ENCODE results near the gene SLC17A2.

SLC17A2 gene

DNA sequence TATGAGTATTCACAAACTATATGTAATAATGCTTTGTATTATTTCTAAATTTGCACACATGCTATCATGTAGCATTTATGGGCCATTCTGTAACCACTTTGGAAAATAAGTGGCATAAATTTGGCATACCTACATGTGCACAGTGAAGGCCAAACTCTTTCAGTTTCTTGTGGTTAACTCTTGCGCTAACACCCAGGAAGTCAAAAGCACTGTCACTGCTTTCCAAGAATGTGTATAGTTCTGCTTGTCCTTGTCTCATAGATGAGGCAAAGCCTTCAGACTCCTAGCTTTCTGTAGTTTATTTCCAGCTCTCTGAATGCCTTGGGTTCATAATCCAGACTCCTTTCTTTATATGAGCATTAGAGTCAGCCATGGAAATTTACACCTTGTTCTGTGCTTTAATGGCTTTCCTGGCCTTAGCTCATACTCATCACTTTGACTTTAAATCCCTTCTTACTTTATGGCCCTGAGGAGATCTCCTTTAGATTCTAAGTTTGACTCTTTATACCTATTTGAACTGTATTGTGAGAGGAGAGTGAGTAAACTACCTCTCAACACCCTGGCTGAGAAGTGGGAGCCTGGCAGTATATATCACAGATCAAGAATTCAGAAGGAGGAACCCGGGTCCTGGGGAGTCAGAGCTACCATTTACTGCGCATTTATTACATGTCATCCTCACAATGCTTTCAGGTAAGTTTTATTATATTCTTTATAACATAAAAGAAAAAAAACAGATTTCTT lies 55.5 kb downstream of the SLC17A2 start:
- no peaks in the 10 kb centered on the region for H3K9me3 ChIP-seq
- no peaks in the 10 kb centered on the region for H3K4me1 ChIP-seq
- intact Hi-C loops (cut with DNase I; ENCODE audit: low total_unique reads): no loop called here

DNA sequence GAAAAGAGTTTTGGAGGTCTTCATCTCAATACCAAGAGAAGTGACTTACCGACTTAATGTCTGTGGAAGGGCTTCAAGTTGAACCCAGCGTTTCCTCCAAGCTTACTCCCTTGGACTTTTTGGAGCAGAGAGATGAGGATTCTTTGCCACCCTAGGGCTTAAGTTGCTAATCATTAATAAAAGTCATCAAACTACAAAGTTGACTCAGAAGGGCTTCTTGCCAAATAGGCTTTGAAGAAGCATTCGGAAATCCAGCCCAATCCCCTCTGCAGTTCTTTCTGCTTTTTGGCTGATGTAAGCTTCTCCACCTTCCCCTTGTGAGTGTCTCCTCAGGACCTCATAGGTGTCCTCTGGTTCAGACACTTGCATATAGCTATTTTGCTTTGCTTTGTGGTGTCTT lies 56.4 kb downstream of the SLC17A2 start, which contains the start of gene SLC17A3:
TSS of gene SLC17A3 (minus strand) at position 126 of the 400 bp plus-strand sequence. CDS start 5,856 bp downstream, outside the sequence.
- no peak for DNase-seq
- H3K4me3 ChIP-seq: no peak within 1 kb of the TSS
- intact Hi-C loops (cut with DNase I; ENCODE audit: low total_unique reads): no loop called here

More for the DNA sequence above, 55.5 kb downstream of the SLC17A2 start:
- DNase-seq: no peak
- Histone ChIP-seq H3K36me3 (no peaks in the 10 kb centered on the region), H3K27ac (no peak overlapping the region), H3K4me3 (no peak overlapping the region), H3K27me3 (no peaks in the 10 kb centered on the region)
- TF ChIP-seq CTCF (IDR thresholded peaks at IDR 0.05): no peak

GRCh38 chr6:25872814-25873213 lies 57.7 kb downstream of the SLC17A2 start:
- H3K4me1 ChIP-seq: no peaks in the 10 kb centered on the region
- H3K27ac ChIP-seq: no peak overlapping the region
- DNase-seq: no peak
- H3K4me3 ChIP-seq: no peak overlapping the region
- no peaks in the 10 kb centered on the region for H3K9me3 ChIP-seq
- no peak for TF ChIP-seq CTCF (IDR thresholded peaks at IDR 0.05)
- intact Hi-C loops (cut with DNase I; ENCODE audit: low total_unique reads): no loop called here
- no peaks in the 10 kb centered on the region for H3K27me3 ChIP-seq
- H3K36me3 ChIP-seq: no peaks in the 10 kb centered on the region

More for the DNA sequence above, 56.4 kb downstream of the SLC17A2 start, which contains the start of gene SLC17A3:
- H3K27me3 ChIP-seq: no peaks in the 10 kb centered on the region
- TF ChIP-seq CTCF (IDR thresholded peaks at IDR 0.05): no peak
- no peaks in the 10 kb centered on the region for H3K4me1 ChIP-seq
- H3K36me3 ChIP-seq: no peaks in the 10 kb centered on the region
- H3K9me3 ChIP-seq: no peaks in the 10 kb centered on the region
- H3K27ac ChIP-seq: no peak within 1 kb of the TSS

DNA sequence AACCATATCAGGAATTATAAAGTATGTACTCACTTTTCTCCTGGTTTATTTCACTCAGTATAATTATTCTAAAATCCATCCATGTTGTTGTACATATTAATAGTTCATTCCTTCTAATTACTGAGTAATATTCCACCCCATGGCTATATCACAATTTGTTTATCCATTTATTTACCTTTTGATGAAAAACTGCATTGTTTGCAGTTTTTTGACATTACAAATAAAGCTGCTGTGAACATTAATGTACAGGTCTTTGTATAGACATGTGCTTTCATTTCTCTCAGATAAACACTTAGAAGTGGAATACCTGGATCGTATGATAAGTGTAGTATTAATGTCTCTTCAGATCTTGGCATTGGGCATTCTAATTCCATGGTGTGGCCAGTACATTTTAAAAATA lies 60.7 kb downstream of the SLC17A2 start:
- TF ChIP-seq CTCF (IDR thresholded peaks at IDR 0.05): no peak
- intact Hi-C loops (cut with DNase I; ENCODE audit: low total_unique reads): no loop called here
- Histone ChIP-seq H3K9me3 (no peaks in the 10 kb centered on the region), H3K27me3 (no peaks in the 10 kb centered on the region), H3K4me3 (no peak overlapping the region), H3K4me1 (no peaks in the 10 kb centered on the region), H3K36me3 (no peaks in the 10 kb centered on the region), H3K27ac (no peak overlapping the region)
- DNase-seq: no peak

GRCh38 chr6:25868436-25869183 lies 61.9 kb downstream of the SLC17A2 start:
- Histone ChIP-seq H3K4me3 (no peak overlapping the region), H3K36me3 (no peaks in the 10 kb centered on the region), H3K27ac (no peak overlapping the region), H3K4me1 (no peaks in the 10 kb centered on the region), H3K27me3 (peaks cover 0 to 5% of the 10 kb centered on the region in 2 donors), H3K9me3 (no peaks in the 10 kb centered on the region)
- intact Hi-C loops (cut with DNase I; ENCODE audit: low total_unique reads): no loop called here
- TF ChIP-seq CTCF (IDR thresholded peaks at IDR 0.05): no peak
- DNase-seq: no peak

All from tibial artery (tissue), 4 donors.